Small intestine (tissue), 7 donors: Measurements from ENCODE around the gene DHRS7C. TPM values are rescaled to one million over a fixed set of nuclear protein-coding genes. Genes with fewer than 3 reads are reported as not detected.

Source experiments
- DNase-seq, 2 donors: peaks; one replicate each; pipeline versions ENCODE4 v3.0.0 to v3.0.0-alpha.2; 2013
- FAIRE-seq: peaks from 2 replicates; lab custom pipeline; 2012; peaks lifted over from hg19 to GRCh38; lab: Jason Lieb, UNC
- H3K27ac ChIP-seq, 3 donors: one replicate each; pipeline ENCODE4 v1.5.1; 2013; ENCODE audit warnings: low read length in 2 of 3, mild to moderate bottlenecking in 2 of 3, control low read depth in 1 of 3, inconsistent platforms in 1 of 3, low read depth in 1 of 3, moderate library complexity in 1 of 3
- H3K27me3 ChIP-seq, 3 donors: one replicate each; pipeline ENCODE4 v1.6.1; 2013; ENCODE audit warnings: low read length in 3 of 3, inconsistent platforms in 1 of 3; ENCODE audit not compliant: control insufficient read depth in 3 of 3, insufficient read depth in 3 of 3
- H3K36me3 ChIP-seq, 3 donors: one replicate each; pipeline ENCODE4 v1.6.1; 2013; ENCODE audit warnings: low read length in 3 of 3, inconsistent platforms in 1 of 3, low read depth in 1 of 3, mild to moderate bottlenecking in 1 of 3, moderate library complexity in 1 of 3; ENCODE audit not compliant: control insufficient read depth in 3 of 3, insufficient read depth in 2 of 3
- H3K4me1 ChIP-seq, 3 donors: one replicate each; pipeline ENCODE4 v1.6.1; 2013; ENCODE audit warnings: low read length in 2 of 3, inconsistent platforms in 1 of 3, low read depth in 1 of 3, mild to moderate bottlenecking in 1 of 3, moderate library complexity in 1 of 3; ENCODE audit not compliant: control insufficient read depth in 3 of 3, insufficient read depth in 2 of 3
- H3K4me3 ChIP-seq, 3 donors: one replicate each; pipeline ENCODE4 v1.5.1; 2013; ENCODE audit warnings: low read length in 3 of 3, control low read depth in 1 of 3, inconsistent platforms in 1 of 3, low read depth in 1 of 3, mild to moderate bottlenecking in 1 of 3, moderate library complexity in 1 of 3
- H3K9me3 ChIP-seq, 2 donors: one replicate each; pipeline ENCODE4 v1.6.1; 2013; ENCODE audit warnings: low read depth in 1 of 2, low read length in 1 of 2; ENCODE audit not compliant: control insufficient read depth in 2 of 2, insufficient read depth in 1 of 2
- WGBS, 3 donors: extraction: QIAGEN DNeasy Blood & Tissue Kit; methylation state at CpG; one replicate each; pipeline ENCODE4 v1.1.7; 2013; 5-methylcytosine and 5-hydroxymethylcytosine counted together
- polyA plus RNA-seq, 4 donors: library from polyadenylated mRNA; stranded (reverse) in 3 of 4; unstranded in 1 of 4; fragments of 200-250 nt in 3 of 4; fragments of 120-200 nt in 1 of 4; gene quantifications; one replicate each; pipeline versions ENCODE4 v1.2.1 to v1.2.3, GENCODE V29; 2013
- donor health status: healthy with polysubstance abuse.
- donor health status: control.
- donor health status: control.
- donor health status: Bipolar disorder and iron deficiency.
- donor health status: healthy.

DHRS7C gene
- polyA plus RNA-seq, 4 donors = 0.15 to 1.1 (median 0.50) TPM; not detected in 1

DNA sequence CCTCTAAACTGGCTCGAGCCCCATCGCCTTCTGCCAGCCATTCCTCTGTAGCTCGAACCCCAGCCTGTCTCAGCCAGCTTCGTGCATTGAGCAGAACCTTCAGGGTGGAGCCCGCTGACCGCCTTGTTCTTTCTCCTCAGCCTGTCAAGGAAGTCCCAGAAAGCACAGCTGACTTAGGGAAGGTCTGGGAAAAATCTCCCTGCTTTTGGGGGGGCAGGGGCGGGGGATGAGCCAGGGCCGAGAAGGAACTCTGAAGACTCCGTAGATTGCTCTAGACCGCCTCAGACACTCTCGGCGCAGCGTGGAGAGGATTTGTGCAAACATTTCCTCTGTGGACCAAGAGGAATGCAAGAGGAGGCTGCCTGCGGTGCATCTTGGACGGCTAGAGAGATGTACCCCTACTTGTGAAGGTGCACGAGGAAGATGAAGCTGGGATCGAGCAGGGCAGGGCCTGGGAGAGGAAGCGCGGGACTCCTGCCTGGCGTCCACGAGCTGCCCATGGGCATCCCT is 34.3 kb upstream of the DHRS7C start, which contains the start of gene GLP2R:
Gene GLP2R (plus strand): TSS at position 284 of the 510 bp plus-strand sequence. CDS start 140 bp downstream, at position 424.
- 50 to 71% (median 64%) methylated on average over 21 of the region's 21 CpGs for WGBS, 3 donors
- FAIRE-seq (no peak), DNase-seq (no peak)
- Histone ChIP-seq H3K27me3 (no peaks in the 10 kb centered on the region), H3K36me3 (no peaks in the 10 kb centered on the region), H3K4me1 (no peaks in the 10 kb centered on the region), H3K4me3 (no peak within 1 kb of the TSS), H3K27ac (no peak within 1 kb of the TSS), H3K9me3 (no peaks in the 10 kb centered on the region)

DNA sequence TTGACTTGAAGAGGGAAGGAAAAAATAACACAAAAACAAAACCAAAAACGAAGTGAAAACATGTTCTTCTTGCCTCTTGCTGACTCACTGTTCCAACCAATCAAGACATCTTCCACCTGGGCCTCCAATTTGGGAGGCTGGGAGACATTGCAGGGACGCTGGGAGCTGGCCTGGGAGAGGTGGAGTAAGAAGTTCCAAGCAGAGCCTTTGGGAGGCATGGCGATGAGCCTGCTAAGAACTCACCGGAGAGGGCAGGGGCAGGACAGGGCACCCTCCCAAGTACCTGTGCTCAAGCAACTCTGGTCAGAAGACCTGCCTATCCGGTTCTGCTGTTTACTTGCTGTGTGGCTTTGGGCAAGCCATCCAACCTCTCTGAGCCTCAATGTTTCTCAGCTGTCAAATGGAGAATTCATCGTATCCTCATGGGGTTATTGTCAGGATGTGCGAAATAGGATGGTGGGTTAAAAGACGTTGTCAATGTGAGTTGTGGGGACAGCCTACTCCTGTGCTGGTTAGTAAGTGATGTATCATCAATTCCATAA is 33.5 kb upstream of the DHRS7C start:
- DNase-seq (no peak), FAIRE-seq (no peak)
- no peaks in the 10 kb centered on the region for H3K27me3 ChIP-seq
- H3K4me1 ChIP-seq = no peaks in the 10 kb centered on the region
- WGBS, 3 donors = 71 to 76% (median 74%) methylated on average over 8 of the region's 8 CpGs
- H3K4me3 ChIP-seq = no peak overlapping the region
- H3K27ac ChIP-seq = no peak overlapping the region
- H3K36me3 ChIP-seq = no peaks in the 10 kb centered on the region
- H3K9me3 ChIP-seq = no peaks in the 10 kb centered on the region

DNA sequence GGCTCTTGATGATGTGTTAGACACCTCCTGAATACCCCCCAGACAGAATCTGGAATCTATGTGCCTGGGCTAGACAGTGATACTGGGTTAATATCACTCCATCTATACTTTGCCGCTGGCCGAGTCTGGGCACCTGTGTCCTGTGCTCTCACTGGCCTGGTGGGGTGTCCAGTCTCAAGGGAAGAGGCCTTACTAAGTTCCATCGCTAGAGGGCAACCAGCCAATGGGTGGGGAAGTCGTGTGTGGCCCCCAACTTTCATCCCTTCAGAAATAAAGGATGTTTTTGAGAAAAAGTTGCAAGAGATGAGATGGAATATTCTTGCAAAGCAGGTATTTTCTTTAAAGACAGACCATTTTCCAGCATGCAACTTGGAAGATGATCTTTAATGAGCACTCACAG is 32.7 kb upstream of the DHRS7C start:
- 48 to 67% (median 58%) methylated on average over 4 of the region's 4 CpGs for WGBS, 3 donors
- no peak for FAIRE-seq

DNA sequence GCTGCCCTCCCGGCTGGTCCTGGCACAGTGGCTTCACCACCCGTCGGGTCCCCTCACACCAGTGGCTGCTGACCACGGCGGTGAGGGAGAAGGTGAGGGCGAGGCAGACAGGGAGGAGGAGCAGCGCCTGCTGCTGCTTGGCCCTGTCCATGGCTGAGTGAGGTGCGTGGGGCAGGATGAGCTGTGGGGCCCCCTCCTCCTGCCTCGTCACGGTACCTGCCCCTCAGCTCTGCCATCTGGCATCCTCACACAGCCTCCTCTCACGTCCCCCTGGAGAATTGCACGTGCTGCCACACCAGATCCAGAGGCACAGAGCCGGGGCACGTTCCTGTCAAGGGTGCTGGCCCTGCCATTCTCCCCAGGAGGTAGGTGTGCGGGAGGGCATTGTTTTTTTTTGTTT is 30.5 kb upstream of the DHRS7C start, which contains the start of gene GSG1L2:
Gene GSG1L2 (minus strand): TSS at position 159 of the 400 bp plus-strand sequence. CDS start 8 bp downstream, at position 151.
- no peaks in the 10 kb centered on the region for H3K27me3 ChIP-seq
- WGBS, 3 donors = 64 to 65% (median 64%) methylated on average over 15 of the region's 15 CpGs

More for the DNA sequence above, 32.7 kb upstream of the DHRS7C start:
- H3K9me3 ChIP-seq = no peaks in the 10 kb centered on the region
- H3K4me1 ChIP-seq = no peaks in the 10 kb centered on the region
- H3K36me3 ChIP-seq = no peaks in the 10 kb centered on the region
- no peak overlapping the region for H3K4me3 ChIP-seq
- DNase-seq = no peak
- H3K27ac ChIP-seq = no peak overlapping the region
- no peaks in the 10 kb centered on the region for H3K27me3 ChIP-seq

DNA sequence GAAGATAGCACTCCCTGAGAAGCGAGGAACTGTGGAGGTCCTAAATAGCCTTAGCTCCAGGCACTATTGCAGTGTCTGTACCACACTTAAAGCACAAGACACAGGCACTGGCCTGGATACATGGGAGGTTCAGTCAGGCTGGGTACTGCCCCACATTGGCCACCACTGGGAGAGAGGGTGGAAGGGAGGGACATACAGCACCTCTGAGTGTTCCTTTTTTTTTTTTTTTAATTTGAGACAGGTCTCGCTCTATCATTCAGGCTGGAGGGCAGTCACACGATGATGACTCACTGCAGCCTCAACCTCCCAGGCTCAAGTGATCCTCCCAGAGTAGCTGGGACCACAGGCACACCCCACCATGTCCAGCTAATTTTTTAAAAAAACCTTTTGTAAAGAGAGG is 29.1 kb upstream of the DHRS7C start:
- DNase-seq = no peak
- FAIRE-seq = no peak
- Histone ChIP-seq H3K4me1 (no peaks in the 10 kb centered on the region), H3K36me3 (no peaks in the 10 kb centered on the region), H3K27ac (no peak overlapping the region), H3K4me3 (no peak overlapping the region), H3K27me3 (no peaks in the 10 kb centered on the region), H3K9me3 (no peaks in the 10 kb centered on the region)
- 49 to 81% (median 62%) methylated on average over 3 of the region's 3 CpGs for WGBS, 3 donors

More for the DNA sequence above, 30.5 kb upstream of the DHRS7C start, which contains the start of gene GSG1L2:
- Histone ChIP-seq H3K9me3 (no peaks in the 10 kb centered on the region), H3K4me1 (no peaks in the 10 kb centered on the region), H3K4me3 (no peak within 1 kb of the TSS), H3K36me3 (no peaks in the 10 kb centered on the region), H3K27ac (no peak within 1 kb of the TSS)
- no peak for FAIRE-seq
- no peak for DNase-seq

DNA sequence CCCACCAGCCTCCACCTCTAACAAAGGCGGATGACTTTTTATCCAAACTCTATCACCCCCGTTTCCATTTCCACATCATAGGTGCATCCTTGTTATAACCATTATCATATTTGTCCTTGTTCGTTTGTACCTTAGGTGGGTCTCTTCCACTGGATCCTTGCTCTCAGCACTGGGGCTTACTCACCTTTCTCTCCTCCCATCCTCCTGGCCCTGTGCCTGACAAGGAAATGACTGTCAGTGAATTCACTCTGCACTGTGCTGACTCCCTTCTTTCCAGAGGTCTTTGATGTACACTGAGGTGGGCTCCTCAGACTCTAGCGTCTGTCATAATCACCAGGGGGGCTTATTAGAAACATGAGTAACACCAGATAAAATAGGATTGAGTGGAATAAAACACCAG is 27.4 kb upstream of the DHRS7C start:
- Histone ChIP-seq H3K9me3 (no peaks in the 10 kb centered on the region), H3K36me3 (no peaks in the 10 kb centered on the region)

DNA sequence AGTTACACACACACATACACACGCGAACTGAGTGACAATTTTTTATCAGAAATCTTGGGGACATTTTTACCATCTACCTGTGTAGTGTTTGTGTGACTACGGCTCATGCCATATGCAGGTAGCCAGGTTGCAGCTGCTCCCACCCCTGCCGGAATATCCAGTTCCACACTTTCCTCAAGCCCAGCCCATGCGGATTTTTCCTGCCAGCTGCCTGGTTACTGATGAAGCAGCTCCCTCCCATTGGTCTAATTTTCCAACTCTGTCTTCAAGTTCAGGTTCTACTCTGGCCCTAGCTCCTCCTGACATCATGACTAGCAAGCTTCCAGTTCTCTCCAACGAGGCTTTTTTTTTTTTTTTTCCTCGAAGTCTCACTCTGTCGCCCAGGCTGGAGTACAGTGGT is 25.7 kb upstream of the DHRS7C start:
- WGBS, 3 donors = 39 to 49% (median 44%) methylated on average over 8 of the region's 8 CpGs
- no peaks in the 10 kb centered on the region for H3K4me1 ChIP-seq
- no peak overlapping the region for H3K27ac ChIP-seq
- no peaks in the 10 kb centered on the region for H3K9me3 ChIP-seq
- FAIRE-seq (no peak), DNase-seq (peak; percentile 21 to 62)
- no peak overlapping the region for H3K4me3 ChIP-seq
- H3K36me3 ChIP-seq = no peaks in the 10 kb centered on the region
- no peaks in the 10 kb centered on the region for H3K27me3 ChIP-seq

More for the DNA sequence above, 27.4 kb upstream of the DHRS7C start:
- no peak for FAIRE-seq
- Histone ChIP-seq H3K27me3 (no peaks in the 10 kb centered on the region), H3K4me3 (no peak overlapping the region), H3K4me1 (no peaks in the 10 kb centered on the region), H3K27ac (no peak overlapping the region)
- DNase-seq = no peak
- 60 to 72% (median 66%) methylated on average over 4 of the region's 4 CpGs for WGBS, 3 donors

DNA sequence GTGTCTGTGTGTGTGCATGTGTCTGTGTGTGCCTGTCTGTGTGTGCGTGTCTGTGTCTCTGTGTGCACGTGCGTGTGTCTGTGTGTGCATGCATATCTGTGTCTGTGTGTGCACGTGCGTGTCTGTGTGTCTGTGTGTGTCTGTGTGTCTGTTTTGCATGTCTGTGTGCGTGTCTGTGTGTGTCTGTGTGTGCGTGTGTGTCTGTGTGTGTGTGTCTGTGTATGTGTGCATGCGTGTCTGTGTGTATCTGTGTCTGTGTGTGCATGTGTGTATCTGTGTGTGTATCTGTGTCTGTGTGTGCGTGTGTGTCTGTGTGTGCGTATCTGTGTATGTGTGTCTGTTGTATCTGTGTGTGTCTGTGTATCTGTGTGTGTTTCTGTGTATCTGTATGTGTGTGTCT is 25.1 kb upstream of the DHRS7C start:
- Histone ChIP-seq H3K27ac (no peak overlapping the region), H3K4me1 (no peaks in the 10 kb centered on the region), H3K36me3 (no peaks in the 10 kb centered on the region), H3K9me3 (no peaks in the 10 kb centered on the region), H3K27me3 (peaks cover 0 to 1% (median 0%) of the 10 kb centered on the region in 3 donors), H3K4me3 (no peak overlapping the region)
- no peak for FAIRE-seq
- WGBS, 3 donors = 75 to 82% (median 78%) methylated on average over 10 of the region's 10 CpGs
- DNase-seq = no peak
